HG02885 (cell line): ENCODE measurements around the gene MMP19.
"Not testable (repeated sequence)": the region's sequence is repeated elsewhere in the genome, so short reads cannot be mapped to it uniquely, and the experiment has no call there.

ENCODE experiments used
- ATAC-seq: cut with Tn5 transposase; IDR thresholded peaks from one replicate; pipeline ENCODE4 v1.9.1; 2021; ENCODE audit warnings: mild to moderate bottlenecking; ENCODE audit not compliant: unreplicated experiment, poor library complexity

The MMP19 gene

GRCh38 chr12:55842681-55843429 is at the start of gene MMP19:
Gene MMP19 (minus strand): TSS chr12:55842936. CDS start chr12:55842830, 106 bp downstream.
- no peak for ATAC-seq

GRCh38 chr12:55891310-55891709 is 48.6 kb upstream of the MMP19 start:
- ATAC-seq: no peak

- no peak for ATAC-seq
Measured at GRCh38 chr12:55885113-55885512, 42.4 kb upstream of the MMP19 start.

- ATAC-seq: no peak
Measured at GRCh38 chr12:55877824-55878223, 35.1 kb upstream of the MMP19 start.

- ATAC-seq: no peak
Measured at GRCh38 chr12:55875704-55876467, 33.1 kb upstream of the MMP19 start.

- no peak for ATAC-seq
Measured at GRCh38 chr12:55874443-55874842, 31.7 kb upstream of the MMP19 start.

GRCh38 chr12:55866454-55867004 is 23.8 kb upstream of the MMP19 start:
- not testable (repeated sequence) for ATAC-seq

- ATAC-seq: no peak
Measured at GRCh38 chr12:55865327-55865726, 22.6 kb upstream of the MMP19 start.

GRCh38 chr12:55862931-55863330 is 20.2 kb upstream of the MMP19 start:
- ATAC-seq: not testable (repeated sequence)

- ATAC-seq: no peak
Measured at GRCh38 chr12:55862286-55862685, 19.6 kb upstream of the MMP19 start.

GRCh38 chr12:55861871-55862270 is 19.1 kb upstream of the MMP19 start:
- ATAC-seq: no peak

GRCh38 chr12:55861396-55861795 is 18.7 kb upstream of the MMP19 start:
- ATAC-seq: no peak

- ATAC-seq: no peak
Measured at GRCh38 chr12:55852740-55853139, 10.0 kb upstream of the MMP19 start.

- ATAC-seq: no peak
Measured at GRCh38 chr12:55850893-55851292, 8.2 kb upstream of the MMP19 start.

- ATAC-seq: no peak
Measured at GRCh38 chr12:55850401-55850800, 7.7 kb upstream of the MMP19 start.

- no peak for ATAC-seq
Measured at GRCh38 chr12:55849616-55850343, 7.0 kb upstream of the MMP19 start.

GRCh38 chr12:55847603-55848291 is 5.0 kb upstream of the MMP19 start:
- no peak for ATAC-seq

- ATAC-seq: no peak
Measured at GRCh38 chr12:55847033-55847432, 4.3 kb upstream of the MMP19 start.

GRCh38 chr12:55845785-55846496 is 3.2 kb upstream of the MMP19 start:
- no peak for ATAC-seq

- no peak for ATAC-seq
Measured at GRCh38 chr12:55845361-55845760, 2.6 kb upstream of the MMP19 start.
